H1 (cell line): Measurements from ENCODE around the gene TRUB1. TPM values are rescaled to one million over a fixed set of nuclear protein-coding genes. Genes with fewer than 3 reads are reported as not detected.

Source experiments
- CTCF ChIA-PET: fragments of 300-600 bp; sonication (Branson Sonifier 250); formaldehyde crosslinking; loops from one replicate; lab custom pipeline; 2021; ENCODE audit not compliant: partially characterized antibody; lab: Charles Lee
- POLR2A ChIA-PET: fragments of 300-600 bp; sonication (Branson Sonifier 250); formaldehyde crosslinking; loops from one replicate; lab custom pipeline; 2021; ENCODE audit warnings: inconsistent platforms; ENCODE audit not compliant: partially characterized antibody; lab: Charles Lee
- DNase-seq, 2 experiments: peaks; one replicate each; pipeline versions ENCODE4 v3.0.0 to v3.0.0-alpha.2; 2010 to 2022; ENCODE audit warnings: low spot score in 2 of 2, low read depth in 1 of 2, mixed read lengths in 1 of 2
- FAIRE-seq: peaks from 2 replicates; lab custom pipeline; 2011; peaks lifted over from hg19 to GRCh38; lab: Jason Lieb, UNC
- H2AFZ ChIP-seq: 2 replicates; pipeline ENCODE4 v1.8.1; 2012; ENCODE audit warnings: low read length, inconsistent platforms
- H2AK5ac ChIP-seq: 2 replicates; pipeline ENCODE4 v1.6.1; 2013; ENCODE audit warnings: low read depth, low read length
- H2BK120ac ChIP-seq: replicated peaks from 2 replicates; pipeline ENCODE3; 2013; ENCODE audit warnings: low read depth, low read length, inconsistent platforms
- H2BK12ac ChIP-seq: 2 replicates; pipeline ENCODE4 v1.6.1; 2013; ENCODE audit warnings: low read depth, low read length
- H2BK15ac ChIP-seq: 2 replicates; pipeline ENCODE4 v1.6.1; 2013; ENCODE audit warnings: low read length
- H2BK20ac ChIP-seq: 2 replicates; pipeline ENCODE4 v1.6.1; 2013; ENCODE audit warnings: low read length
- H2BK5ac ChIP-seq: 2 replicates; pipeline ENCODE4 v1.6.1; 2013; ENCODE audit warnings: low read depth, low read length
- H3K14ac ChIP-seq: 2 replicates; pipeline ENCODE4 v1.6.1; 2013; ENCODE audit warnings: inconsistent platforms; ENCODE audit not compliant: insufficient read length
- H3K18ac ChIP-seq: 2 replicates; pipeline ENCODE4 v1.6.1; 2013; ENCODE audit warnings: low read length; ENCODE audit errors: extremely low read depth
- H3K23ac ChIP-seq: 2 replicates; pipeline ENCODE4 v1.6.1; 2013; ENCODE audit warnings: inconsistent platforms; ENCODE audit not compliant: insufficient read length
- H3K23me2 ChIP-seq: 2 replicates; pipeline ENCODE4 v1.6.1; 2013; ENCODE audit warnings: low read depth, low read length
- H3K27ac ChIP-seq: 2 replicates; pipeline ENCODE4 v1.6.1; 2011; ENCODE audit warnings: low read depth, low read length, inconsistent platforms
- H3K27me3 ChIP-seq, 4 experiments: replicated peaks in 1 of 4; 1 replicate in 1 of 4; 2 replicates in 3 of 4; pipeline versions ENCODE4 v1.6.1 to v1.8.1; 2011 to 2013; ENCODE audit warnings: low read length in 3 of 4, mild to moderate bottlenecking in 3 of 4, inconsistent platforms in 2 of 4, mixed read lengths in 2 of 4, moderate library complexity in 1 of 4; ENCODE audit not compliant: control insufficient read depth in 3 of 4, insufficient read depth in 3 of 4; ENCODE audit errors: extremely low read depth in 1 of 4
- H3K36me3 ChIP-seq, 4 experiments: 2 replicates each; pipeline versions ENCODE4 v1.6.1 to v1.8.1; 2011 to 2013; ENCODE audit warnings: mild to moderate bottlenecking in 4 of 4, low read length in 3 of 4, moderate library complexity in 2 of 4, control low read depth in 1 of 4, inconsistent platforms in 1 of 4; ENCODE audit not compliant: insufficient read depth in 4 of 4, control insufficient read depth in 2 of 4
- H3K4ac ChIP-seq: replicated peaks from 2 replicates; pipeline ENCODE3; 2013; ENCODE audit warnings: low read length, low read depth, mixed read lengths, inconsistent platforms; ENCODE audit not compliant: insufficient read length
- H3K4me1 ChIP-seq, 4 experiments: replicated peaks in 1 of 4; 1 replicate in 1 of 4; 2 replicates in 3 of 4; pipeline versions ENCODE4 v1.6.1 to v1.8.1; 2011 to 2013; ENCODE audit warnings: low read length in 3 of 4, inconsistent platforms in 2 of 4, mixed read lengths in 1 of 4; ENCODE audit not compliant: insufficient read depth in 4 of 4, control insufficient read depth in 3 of 4
- H3K4me2 ChIP-seq, 2 experiments: 2 replicates each; pipeline versions ENCODE4 v1.6.1 to v1.8.1; 2011 to 2013; ENCODE audit warnings: low read depth in 2 of 2, low read length in 2 of 2, control low read depth in 1 of 2, inconsistent platforms in 1 of 2, mild to moderate bottlenecking in 1 of 2; ENCODE audit not compliant: insufficient read depth in 1 of 2
- H3K4me3 ChIP-seq, 4 experiments: fragments of 200-600, 300-600 bp in 1 of 4; sonication (generic), shearing (Covaris generic), sonication (Bioruptor Twin) in 1 of 4; 2 replicates each; pipeline versions ENCODE4 v1.5.1 to v1.8.1; 2011 to 2016; ENCODE audit warnings: low read length in 4 of 4, low read depth in 3 of 4, control low read depth in 2 of 4, inconsistent platforms in 2 of 4, mild to moderate bottlenecking in 2 of 4, mixed read lengths in 1 of 4, moderate library complexity in 1 of 4; ENCODE audit not compliant: insufficient read depth in 2 of 4; ENCODE audit errors: extremely low read depth in 1 of 4
- H3K56ac ChIP-seq: replicated peaks from 2 replicates; pipeline ENCODE3; 2013; ENCODE audit warnings: low read depth, mild to moderate bottlenecking, mixed read lengths, low read length, inconsistent platforms; ENCODE audit not compliant: insufficient read length
- H3K79me1 ChIP-seq: 2 replicates; pipeline ENCODE4 v1.6.1; 2013; ENCODE audit warnings: low read depth, low read length, control low read depth
- H3K79me2 ChIP-seq, 2 experiments: 2 replicates each; pipeline versions ENCODE4 v1.6.1 to v1.8.1; 2012 to 2013; ENCODE audit warnings: low read length in 2 of 2, mild to moderate bottlenecking in 2 of 2, inconsistent platforms in 1 of 2; ENCODE audit not compliant: insufficient read depth in 2 of 2, control insufficient read depth in 1 of 2
- H3K9ac ChIP-seq, 4 experiments: replicated peaks in 1 of 4; 1 replicate in 1 of 4; 2 replicates in 3 of 4; pipeline versions ENCODE4 v1.6.1 to v1.8.1; 2011 to 2013; ENCODE audit warnings: low read depth in 3 of 4, low read length in 3 of 4, control low read depth in 2 of 4, mild to moderate bottlenecking in 2 of 4, moderate library complexity in 2 of 4, inconsistent platforms in 1 of 4; ENCODE audit errors: extremely low read depth in 1 of 4
- H3K9me3 ChIP-seq, 2 experiments: 2 replicates each; pipeline versions ENCODE4 v1.6.1 to v1.8.1; 2012 to 2013; ENCODE audit warnings: mild to moderate bottlenecking in 2 of 2, moderate library complexity in 2 of 2, control low read depth in 1 of 2, inconsistent platforms in 1 of 2, low read depth in 1 of 2, low read length in 1 of 2, mixed read lengths in 1 of 2; ENCODE audit not compliant: insufficient read depth in 2 of 2
- H4K20me1 ChIP-seq, 2 experiments: replicated peaks in 1 of 2; 2 replicates each; pipeline versions ENCODE3 to v1.8.1; 2011 to 2013; ENCODE audit warnings: inconsistent platforms in 2 of 2, low read length in 2 of 2, mild to moderate bottlenecking in 1 of 2; ENCODE audit not compliant: insufficient read depth in 2 of 2, control insufficient read depth in 1 of 2
- H4K5ac ChIP-seq: 2 replicates; pipeline ENCODE4 v1.6.1; 2013; ENCODE audit warnings: low read length, low read depth, mixed read lengths, inconsistent platforms; ENCODE audit not compliant: insufficient read length
- H4K8ac ChIP-seq: 2 replicates; pipeline ENCODE4 v1.8.0; 2013; ENCODE audit warnings: mild to moderate bottlenecking, moderate library complexity, low read length, inconsistent platforms; ENCODE audit not compliant: insufficient read depth; ENCODE audit errors: extremely low read depth
- H4K91ac ChIP-seq: replicated peaks from 2 replicates; pipeline ENCODE3; 2013; ENCODE audit warnings: low read length, mixed read lengths, inconsistent platforms; ENCODE audit not compliant: insufficient read length
- MAFK ChIP-seq: IDR thresholded peaks from 2 replicates; pipeline ENCODE4 v1.6.1; 2012; ENCODE audit warnings: low read depth, mild to moderate bottlenecking, improper control_type of control experiment, low read length
- RAD21 ChIP-seq, 2 experiments: IDR thresholded peaks in 1 of 2; conservative IDR thresholded peaks in 1 of 2; 2 replicates each; pipeline ENCODE4 v1.6.1; 2011; ENCODE audit warnings: low read depth in 2 of 2, low read length in 2 of 2, improper control_type of control experiment in 1 of 2, inconsistent platforms in 1 of 2, mild to moderate bottlenecking in 1 of 2, moderate library complexity in 1 of 2
- polyA plus RNA-seq, 7 experiments: library from polyadenylated mRNA; depleted of rRNA in 3 of 7; stranded (reverse) in 5 of 7; unstranded in 2 of 7; fragments of >200 nt in 5 of 7; fragments of 200-250 nt in 2 of 7; gene quantifications; 1 replicate in 5 of 7; 2 replicates in 1 of 7; 4 replicates in 1 of 7; pipeline versions ENCODE4 v1.2.1 to v1.2.3, GENCODE V29; 2011 to 2013; ENCODE audit warnings: missing spikeins in 2 of 7, mixed read lengths in 2 of 7
- total RNA-seq: library from RNA; stranded (reverse); fragmentation: NEBNext Ultra II Directional; extraction: Animal tissue kit (Norgen Biotek cat#: 25700); gene quantifications from 2 replicates; pipeline ENCODE4 v1.2.1, GENCODE V29; 2021

Gene TRUB1
- total and polyA plus RNA-seq, 2 of the 8 experiments (the other 6 are each of a cell fraction or from before 2014, with no cell fraction given), result 6.3 to 22.2 TPM

DNA sequence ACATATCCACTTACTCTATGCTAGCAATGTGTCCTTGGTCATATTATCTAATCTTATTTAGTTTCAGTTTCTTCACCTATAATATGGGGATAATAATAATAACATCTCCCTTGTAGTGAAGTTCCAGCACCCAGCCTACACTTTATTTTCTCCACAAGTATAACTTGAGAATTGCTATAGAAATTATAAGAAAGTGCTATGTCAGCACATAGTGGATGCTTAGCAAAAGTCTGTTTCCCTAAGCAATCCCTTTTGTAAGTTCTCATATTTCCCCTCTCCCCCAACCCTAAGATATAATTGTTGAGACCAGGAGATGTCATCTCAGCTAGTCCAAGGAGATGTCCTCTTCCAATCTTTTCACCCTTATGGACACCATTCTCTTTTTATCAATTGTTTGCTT is 5.8 kb upstream of the TRUB1 start:
- H3K4me1 ChIP-seq, result no peaks in the 10 kb centered on the region
- no peaks in the 10 kb centered on the region for H3K79me1 ChIP-seq
- no peak overlapping the region for H3K23ac ChIP-seq
- no peak overlapping the region for H3K4me3 ChIP-seq
- no peak overlapping the region for H3K4ac ChIP-seq
- no peaks in the 10 kb centered on the region for H3K23me2 ChIP-seq
- no peak overlapping the region for H2AK5ac ChIP-seq
- H2BK15ac ChIP-seq, result no peak overlapping the region
- H3K4me2 ChIP-seq, result no peak overlapping the region
- H3K27me3 ChIP-seq, result no peaks in the 10 kb centered on the region
- H4K91ac ChIP-seq, result no peak overlapping the region
- H2BK120ac ChIP-seq, result no peak overlapping the region
- H3K9me3 ChIP-seq, result peaks cover 5 to 7% of the 10 kb centered on the region in 2 experiments; a peak in 3 of 4 replicates
- ChIA-PET POLR2A (no interaction called here), CTCF (interaction anchor here (0.7 to 1.3 kb wide), 2 partner anchors 9 to 20 kb away, joined by 3 to 4 read pairs; no protein-coding TSS in a partner anchor)
- H3K14ac ChIP-seq, result no peak overlapping the region
- no peak overlapping the region for H2BK20ac ChIP-seq
- TF ChIP-seq RAD21 (IDR thresholded peaks at IDR 0.05 in 1 of 2, conservative IDR thresholded peaks at IDR 0.05 in 1 of 2; ENCODE audit: low read depth in 2 of 2, low read length in 2 of 2) (no peak), MAFK (peak; percentile 87)
- no peak overlapping the region for H4K5ac ChIP-seq
- no peaks in the 10 kb centered on the region for H4K20me1 ChIP-seq
- no peak overlapping the region for H3K27ac ChIP-seq
- H2BK12ac ChIP-seq, result no peak overlapping the region
- no peaks in the 10 kb centered on the region for H3K36me3 ChIP-seq
- H3K9ac ChIP-seq, result no peak overlapping the region
- no peak overlapping the region for H3K18ac ChIP-seq
- no peak overlapping the region for H2BK5ac ChIP-seq
- no peak overlapping the region for H4K8ac ChIP-seq
- no peaks in the 10 kb centered on the region for H3K79me2 ChIP-seq
- FAIRE-seq, result no peak
- no peak for DNase-seq
- H2AFZ ChIP-seq, result no peak overlapping the region
- H3K56ac ChIP-seq, result no peak overlapping the region
